Epithelial cell of esophagus (primary cell): ENCODE measurements around the gene C5orf46.

Experiments used
- DNase-seq: peaks from one replicate; pipeline ENCODE4 v3.0.0; 2010; ENCODE audit warnings: low read depth
- H3K4me3 ChIP-seq: 2 replicates; pipeline ENCODE4 v1.5.1; 2011; ENCODE audit warnings: mild to moderate bottlenecking, low read length, control low read depth
- TF ChIP-seq, protein P1 (sequence below): IDR thresholded peaks from 2 replicates; pipeline ENCODE4 v1.5.1; 2011; ENCODE audit warnings: low read depth, mild to moderate bottlenecking, low read length, control low read depth, inconsistent platforms; ENCODE audit not compliant: insufficient read depth; ENCODE audit errors: missing control alignments

The C5orf46 gene

DNA sequence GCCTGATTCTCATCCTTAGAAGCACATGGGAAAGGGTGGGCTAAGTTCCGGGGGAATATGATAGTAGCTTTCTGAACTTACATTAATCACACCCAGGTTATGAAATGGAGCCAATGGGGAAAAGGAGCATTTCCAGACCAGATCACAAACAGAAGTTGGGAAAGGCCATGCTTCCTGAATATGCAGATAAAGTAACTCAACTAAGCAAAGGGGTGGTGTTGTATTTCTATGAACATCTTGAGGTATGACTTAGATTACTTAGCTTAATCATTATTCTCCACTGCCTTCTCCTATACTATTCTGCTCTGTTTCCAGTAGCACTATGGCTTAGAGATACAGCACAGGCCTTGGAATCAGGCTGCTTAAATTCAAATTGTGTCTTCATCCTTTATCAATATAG, 10.5 kb downstream of the C5orf46 start:
- TF ChIP-seq, protein P1, sequence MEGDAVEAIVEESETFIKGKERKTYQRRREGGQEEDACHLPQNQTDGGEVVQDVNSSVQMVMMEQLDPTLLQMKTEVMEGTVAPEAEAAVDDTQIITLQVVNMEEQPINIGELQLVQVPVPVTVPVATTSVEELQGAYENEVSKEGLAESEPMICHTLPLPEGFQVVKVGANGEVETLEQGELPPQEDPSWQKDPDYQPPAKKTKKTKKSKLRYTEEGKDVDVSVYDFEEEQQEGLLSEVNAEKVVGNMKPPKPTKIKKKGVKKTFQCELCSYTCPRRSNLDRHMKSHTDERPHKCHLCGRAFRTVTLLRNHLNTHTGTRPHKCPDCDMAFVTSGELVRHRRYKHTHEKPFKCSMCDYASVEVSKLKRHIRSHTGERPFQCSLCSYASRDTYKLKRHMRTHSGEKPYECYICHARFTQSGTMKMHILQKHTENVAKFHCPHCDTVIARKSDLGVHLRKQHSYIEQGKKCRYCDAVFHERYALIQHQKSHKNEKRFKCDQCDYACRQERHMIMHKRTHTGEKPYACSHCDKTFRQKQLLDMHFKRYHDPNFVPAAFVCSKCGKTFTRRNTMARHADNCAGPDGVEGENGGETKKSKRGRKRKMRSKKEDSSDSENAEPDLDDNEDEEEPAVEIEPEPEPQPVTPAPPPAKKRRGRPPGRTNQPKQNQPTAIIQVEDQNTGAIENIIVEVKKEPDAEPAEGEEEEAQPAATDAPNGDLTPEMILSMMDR: no peak
- H3K4me3 ChIP-seq: no peak overlapping the region
- peak; percentile 21 for DNase-seq

DNA sequence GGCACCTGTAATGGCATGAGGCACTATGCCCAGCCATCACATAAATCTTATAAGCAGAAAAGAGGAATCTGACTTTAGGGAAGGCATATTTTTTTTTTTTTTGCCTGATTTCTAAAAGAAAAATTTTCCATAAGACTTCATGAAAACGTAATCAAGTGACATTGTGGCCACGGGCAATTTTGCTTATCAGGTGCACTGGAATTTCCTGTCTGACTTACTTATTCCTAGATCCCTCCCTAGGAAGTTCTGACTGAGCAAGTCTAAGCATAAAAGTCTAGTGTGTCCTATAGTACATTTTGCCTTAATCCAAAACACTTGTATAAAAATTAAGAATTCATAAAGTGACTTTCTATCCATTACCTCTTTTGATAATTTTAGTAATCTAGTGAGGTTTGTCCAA, 12.5 kb downstream of the C5orf46 start:
- H3K4me3 ChIP-seq: no peak overlapping the region
- peak; percentile 64 for DNase-seq
- TF ChIP-seq, protein P1: no peak

GRCh38 chr5:147892696-147893296, 13.5 kb downstream of the C5orf46 start:
- no peak overlapping the region for H3K4me3 ChIP-seq
- TF ChIP-seq, protein P1: no peak
- DNase-seq: peak; percentile 94

DNA sequence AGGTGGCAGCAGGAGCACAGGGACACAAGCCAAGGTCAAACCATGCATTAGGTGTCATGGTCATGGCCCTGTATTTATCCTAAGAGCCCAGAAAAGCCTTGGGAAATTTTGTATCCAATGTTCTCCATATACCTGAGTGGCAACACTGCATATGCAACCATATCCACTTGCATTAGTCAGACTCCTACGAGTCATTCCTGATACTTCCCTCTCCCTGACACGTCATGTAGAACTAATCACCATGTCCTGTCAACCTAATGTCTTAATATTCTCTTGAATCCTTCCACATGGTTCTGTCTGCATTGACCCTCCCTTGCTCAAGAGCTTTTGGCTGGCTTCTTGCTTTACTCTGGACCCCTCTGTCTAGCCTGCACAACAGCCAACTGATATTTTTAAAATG, 18.4 kb downstream of the C5orf46 start:
- TF ChIP-seq, protein P1: no peak
- peak; percentile 92 for DNase-seq
- H3K4me3 ChIP-seq: no peak overlapping the region

- DNase-seq: peak; percentile 75
Measured at GRCh38 chr5:147887026-147887627, 19.2 kb downstream of the C5orf46 start.

GRCh38 chr5:147882586-147883313, 23.6 kb downstream of the C5orf46 start:
- no peak for DNase-seq
- H3K4me3 ChIP-seq: no peak overlapping the region
- TF ChIP-seq, protein P1: no peak

More at GRCh38 chr5:147887026-147887627, 19.2 kb downstream of the C5orf46 start:
- no peak overlapping the region for H3K4me3 ChIP-seq
- TF ChIP-seq, protein P1: peak; percentile 69
